IMR-90 (cell line): Measurements from ENCODE around the gene MRC2. TPM values are rescaled to one million over a fixed set of nuclear protein-coding genes. Genes with fewer than 3 reads are reported as not detected.

ENCODE experiments used
- ATAC-seq: fragments of 200-7000 bp; cut with Tn5 transposase; 2 replicates; pipeline ENCODE4 v1.9.1; 2020; ENCODE audit warnings: low read depth, mild to moderate bottlenecking, moderate library complexity
- BruUV-seq: library from RNA; stranded (reverse); fragments of 400-500 nt; replicated peaks from 2 replicates; lab custom pipeline; 2021; lab: Mats Ljungman, UMichigan
- CTCF ChIA-PET: fragments of 300-600 bp; formaldehyde crosslinking; extraction: SDS; loops from one replicate; lab custom pipeline; 2021; ENCODE audit warnings: antibody characterized with exemption; lab: Yijun Ruan, JAX
- POLR2A ChIA-PET: fragments of 300-600 bp; sonication (Branson Sonifier 250); formaldehyde crosslinking; loops from one replicate; lab custom pipeline; 2022; ENCODE audit warnings: antibody characterized with exemption; ENCODE audit not compliant: unreplicated experiment; lab: Charles Lee
- DNase-seq: peaks from one replicate; pipeline ENCODE4 v3.0.0; 2013
- H2AFZ ChIP-seq: replicated peaks from 2 replicates; pipeline ENCODE3; 2013; ENCODE audit warnings: low read length, mild to moderate bottlenecking; ENCODE audit not compliant: poor library complexity
- H2AK5ac ChIP-seq: 2 replicates; pipeline ENCODE4 v1.6.1; 2013; ENCODE audit warnings: low read depth, low read length, inconsistent platforms
- H2AK9ac ChIP-seq: replicated peaks from 2 replicates; pipeline ENCODE3; 2013; ENCODE audit warnings: mild to moderate bottlenecking, low read depth, low read length, moderate library complexity; ENCODE audit not compliant: poor library complexity
- H2BK120ac ChIP-seq: 2 replicates; pipeline ENCODE4 v1.6.1; 2013; ENCODE audit warnings: low read depth, low read length, inconsistent platforms
- H2BK15ac ChIP-seq: 3 replicates; pipeline ENCODE4 v1.6.1; 2013; ENCODE audit warnings: low read depth, low read length, inconsistent platforms
- H2BK20ac ChIP-seq: 2 replicates; pipeline ENCODE4 v1.6.1; 2013; ENCODE audit warnings: low read depth, mild to moderate bottlenecking, inconsistent platforms, low read length, moderate library complexity
- H2BK5ac ChIP-seq: 2 replicates; pipeline ENCODE4 v1.6.1; 2013; ENCODE audit warnings: mild to moderate bottlenecking, low read depth, low read length, inconsistent platforms; ENCODE audit not compliant: poor library complexity, severe bottlenecking
- H3K14ac ChIP-seq: replicated peaks from 2 replicates; pipeline ENCODE4 v1.6.1; 2013; ENCODE audit warnings: low read depth, low read length, inconsistent platforms
- H3K18ac ChIP-seq: 2 replicates; pipeline ENCODE4 v1.6.1; 2013; ENCODE audit warnings: low read depth, low read length, control low read depth
- H3K23ac ChIP-seq: 2 replicates; pipeline ENCODE4 v1.6.1; 2013; ENCODE audit warnings: low read depth, low read length, inconsistent platforms
- H3K27ac ChIP-seq: 2 replicates; pipeline ENCODE4 v1.5.1; 2013; ENCODE audit warnings: mild to moderate bottlenecking, control low read depth, low read length; ENCODE audit not compliant: insufficient read depth
- H3K27me3 ChIP-seq: 2 replicates; pipeline ENCODE4 v1.6.1; 2013; ENCODE audit warnings: low read length; ENCODE audit not compliant: control insufficient read depth, insufficient read depth
- H3K36me3 ChIP-seq: 2 replicates; pipeline ENCODE4 v1.6.1; 2013; ENCODE audit warnings: low read length, mixed read lengths; ENCODE audit not compliant: control insufficient read depth, insufficient read depth
- H3K4ac ChIP-seq: 2 replicates; pipeline ENCODE4 v1.6.1; 2013; ENCODE audit warnings: low read depth, low read length, inconsistent platforms
- H3K4me1 ChIP-seq: 2 replicates; pipeline ENCODE4 v1.6.1; 2013; ENCODE audit warnings: low read length, mixed read lengths; ENCODE audit not compliant: control insufficient read depth, insufficient read depth
- H3K4me2 ChIP-seq: 2 replicates; pipeline ENCODE4 v1.6.1; 2013; ENCODE audit warnings: low read depth, mild to moderate bottlenecking, control low read depth, low read length, moderate library complexity
- H3K4me3 ChIP-seq: 2 replicates; pipeline ENCODE4 v1.5.1; 2013; ENCODE audit warnings: low read depth, mild to moderate bottlenecking, control low read depth, low read length, moderate library complexity; ENCODE audit not compliant: insufficient read depth
- H3K56ac ChIP-seq: 2 replicates; pipeline ENCODE4 v1.6.1; 2013; ENCODE audit warnings: low read length, inconsistent platforms; ENCODE audit not compliant: insufficient read depth; ENCODE audit errors: extremely low read depth
- H3K79me1 ChIP-seq, 2 experiments: 2 replicates each; pipeline ENCODE4 v1.6.1; 2013; ENCODE audit warnings: low read length in 2 of 2, inconsistent platforms in 1 of 2, low read depth in 1 of 2
- H3K9ac ChIP-seq: 2 replicates; pipeline ENCODE4 v1.6.1; 2013; ENCODE audit warnings: low read depth, low read length, control low read depth
- H3K9me1 ChIP-seq: 2 replicates; pipeline ENCODE4 v1.6.1; 2013; ENCODE audit warnings: low read length, inconsistent platforms; ENCODE audit not compliant: insufficient read depth
- H3K9me3 ChIP-seq: 2 replicates; pipeline ENCODE4 v1.6.1; 2013; ENCODE audit warnings: low read length; ENCODE audit not compliant: control insufficient read depth, insufficient read depth
- H4K20me1 ChIP-seq: 2 replicates; pipeline ENCODE4 v1.6.1; 2013; ENCODE audit warnings: low read length, inconsistent platforms; ENCODE audit not compliant: insufficient read depth
- H4K5ac ChIP-seq: 2 replicates; pipeline ENCODE4 v1.6.1; 2013; ENCODE audit warnings: mild to moderate bottlenecking, low read depth, low read length, control low read depth
- H4K8ac ChIP-seq, 2 experiments: 2 replicates each; pipeline ENCODE4 v1.6.1; 2013; ENCODE audit warnings: low read depth in 2 of 2, low read length in 2 of 2, control low read depth in 1 of 2, inconsistent platforms in 1 of 2
- H4K91ac ChIP-seq: 2 replicates; pipeline ENCODE4 v1.6.1; 2013; ENCODE audit warnings: low read depth, low read length, inconsistent platforms; ENCODE audit not compliant: insufficient read depth
- BHLHE40 ChIP-seq: fragments of 150-350 bp; IDR thresholded peaks from 2 replicates; pipeline ENCODE4 v1.6.1; 2016; ENCODE audit warnings: mild to moderate bottlenecking, low read depth, low read length
- CEBPB ChIP-seq: IDR thresholded peaks from 2 replicates; pipeline ENCODE4 v1.6.1; 2012; ENCODE audit warnings: low read depth, low read length, improper control_type of control experiment
- FOS ChIP-seq: fragments of 150-350 bp; IDR thresholded peaks from 2 replicates; pipeline ENCODE4 v1.6.1; 2016; ENCODE audit warnings: low read depth, low read length
- RAD21 ChIP-seq: IDR thresholded peaks from 2 replicates; pipeline ENCODE4 v1.6.1; 2012; ENCODE audit warnings: low read length, improper control_type of control experiment
- RCOR1 ChIP-seq: IDR thresholded peaks from 2 replicates; pipeline ENCODE4 v1.6.1; 2012; ENCODE audit warnings: mild to moderate bottlenecking, low read length, improper control_type of control experiment; ENCODE audit not compliant: insufficient replicate concordance
- SMC3 ChIP-seq: fragments of 150-350 bp; IDR thresholded peaks from 2 replicates; pipeline ENCODE4 v1.6.1; 2016; ENCODE audit warnings: low read depth, mild to moderate bottlenecking, antibody characterized with exemption, low read length, moderate library complexity
- USF2 ChIP-seq: fragments of 150-350 bp; IDR thresholded peaks from 2 replicates; pipeline ENCODE4 v1.6.1; 2017; ENCODE audit warnings: mild to moderate bottlenecking, antibody characterized with exemption, low read length, low read depth
- WGBS, 2 experiments: methylation state at CpG; one replicate each; pipeline versions ENCODE4 v1.1.5 to v1.1.7; 2013; ENCODE audit warnings: missing lambda C conversion rate in 2 of 2; ENCODE audit not compliant: insufficient read length in 1 of 2; ENCODE audit errors: extremely low coverage in 2 of 2; 5-methylcytosine and 5-hydroxymethylcytosine counted together
- dilution Hi-C: fragments of 300-500 bp; cut with HindIII; formaldehyde crosslinking; loops from one replicate; pipeline ENCODE4 v1.14.3; 2018; ENCODE audit warnings: low sequenced_read_pairs; ENCODE audit not compliant: unreplicated experiment
- in situ Hi-C: fragments of 300-500 bp; cut with MboI; formaldehyde crosslinking; loops from 3 replicates; pipeline ENCODE4 v1.14.3; 2019; ENCODE audit warnings: low sequenced_read_pairs, inconsistent platforms, mixed read lengths
- intact Hi-C: fragments of 100-400 bp; cut with micrococcal nuclease; formaldehyde crosslinking; loops from 2 replicates; pipeline ENCODE4 v1.10.0; 2022
- polyA plus RNA-seq, 3 experiments: library from polyadenylated mRNA; depleted of rRNA; stranded (reverse); fragments of >200 nt; gene quantifications; 2 replicates each; pipeline ENCODE4 v1.2.3, GENCODE V29; 2012; ENCODE audit warnings: low replicate concordance in 1 of 3
- total RNA-seq: library from RNA; depleted of rRNA; stranded (reverse); fragments of >200 nt; gene quantifications from 2 replicates; pipeline ENCODE4 v1.2.3, GENCODE V29; 2012

The MRC2 gene
- total and polyA plus RNA-seq, 2 of the 4 experiments (the other 2 are of a cell fraction) = 39.3 to 137 TPM

- Histone ChIP-seq H3K56ac (no peak overlapping the region), H3K79me1 (peaks cover 23 to 36% of the 10 kb centered on the region in 2 experiments), H4K91ac (no peak overlapping the region), H3K23ac (no peak overlapping the region; the same call in 1 of the 2 replicates), H3K9me3 (no peaks in the 10 kb centered on the region), H3K9ac (no peak overlapping the region), H4K5ac (no peak overlapping the region), H2AK5ac (no peak overlapping the region), H3K4ac (no peak overlapping the region), H3K4me3 (no peak overlapping the region), H2BK20ac (no peak overlapping the region), H2AK9ac (no peak overlapping the region), H2AFZ (no peak overlapping the region), H3K14ac (no peak overlapping the region), H4K20me1 (peaks cover 8% of the 10 kb centered on the region; the same call in 1 of the 2 replicates), H3K36me3 (peaks cover 38% of the 10 kb centered on the region), H2BK120ac (no peak overlapping the region), H3K27ac (no peak overlapping the region), H3K9me1 (peaks cover 10% of the 10 kb centered on the region), H2BK15ac (no peak overlapping the region), H4K8ac (0 out of 4 replicates have a peak overlapping the region, but pooled peaks of 1 of the 2 experiments have one; percentile 6), H3K4me2 (no peak overlapping the region), H3K4me1 (peaks cover 6% of the 10 kb centered on the region), H2BK5ac (peak overlapping the region; percentile 53), H3K18ac (no peak overlapping the region), H3K27me3 (no peaks in the 10 kb centered on the region)
- ChIA-PET POLR2A (no interaction called here), CTCF (no interaction called here)
- intact Hi-C loops (no loop called here), in situ Hi-C loops (no loop called here), dilution Hi-C loops (no loop called here)
- ATAC-seq = no peak
- no TSS peak for BruUV-seq
- no CpG with 5 or more reads among the region's 2 CpGs for WGBS, 2 experiments
- DNase-seq = no peak
- TF ChIP-seq RAD21 (no peak), BHLHE40 (no peak), CEBPB (no peak), SMC3 (no peak), FOS (no peak), USF2 (no peak), RCOR1 (no peak)
Measured at GRCh38 chr17:62587554-62587953, 39.9 kb upstream of the MRC2 start.
